Central memory CD8-positive, alpha-beta T cell (primary cell): ENCODE data around the gene CCDC190.
A peak's percentile ranks its signal among the peaks of the same experiment; 100 is the strongest.
"Not testable (repeated sequence)": the region's sequence is repeated elsewhere in the genome, so short reads cannot be mapped to it uniquely, and the experiment has no call there.

ENCODE experiments used
- ATAC-seq: fragments of 150-1000 bp; cut with Tn5 transposase; replicated peaks from 2 replicates; pipeline ENCODE4 v1.10.0; 2022; ENCODE audit warnings: mild to moderate bottlenecking, moderate FRiP score, moderate number of reproducible peaks; ENCODE audit not compliant: poor library complexity, severe bottlenecking; ENCODE audit errors: extremely low read depth
- DNase-seq, 2 donors: peaks; one replicate each; pipeline ENCODE4 v3.0.0; 2021; ENCODE audit warnings: low spot score in 2 of 2
- H3K27ac Mint-ChIP-seq: one replicate; pipeline ENCODE4 v1.8.0; 2022; ENCODE audit warnings: low read depth, mild to moderate bottlenecking, moderate library complexity, mixed read lengths
- H3K27me3 Mint-ChIP-seq: one replicate; pipeline ENCODE4 v1.8.0; 2022; ENCODE audit warnings: mixed read lengths
- H3K36me3 Mint-ChIP-seq: one replicate; pipeline ENCODE4 v1.8.0; 2022; ENCODE audit warnings: mild to moderate bottlenecking, moderate library complexity, mixed read lengths; ENCODE audit not compliant: insufficient read depth
- H3K4me1 Mint-ChIP-seq: one replicate; pipeline ENCODE4 v1.8.0; 2022; ENCODE audit warnings: mixed read lengths
- H3K4me3 Mint-ChIP-seq: one replicate; pipeline ENCODE4 v1.8.0; 2022; ENCODE audit warnings: mild to moderate bottlenecking, moderate library complexity, mixed read lengths
- H3K9me3 Mint-ChIP-seq: one replicate; pipeline ENCODE4 v1.8.0; 2022; ENCODE audit warnings: mixed read lengths

CCDC190 gene

DNA sequence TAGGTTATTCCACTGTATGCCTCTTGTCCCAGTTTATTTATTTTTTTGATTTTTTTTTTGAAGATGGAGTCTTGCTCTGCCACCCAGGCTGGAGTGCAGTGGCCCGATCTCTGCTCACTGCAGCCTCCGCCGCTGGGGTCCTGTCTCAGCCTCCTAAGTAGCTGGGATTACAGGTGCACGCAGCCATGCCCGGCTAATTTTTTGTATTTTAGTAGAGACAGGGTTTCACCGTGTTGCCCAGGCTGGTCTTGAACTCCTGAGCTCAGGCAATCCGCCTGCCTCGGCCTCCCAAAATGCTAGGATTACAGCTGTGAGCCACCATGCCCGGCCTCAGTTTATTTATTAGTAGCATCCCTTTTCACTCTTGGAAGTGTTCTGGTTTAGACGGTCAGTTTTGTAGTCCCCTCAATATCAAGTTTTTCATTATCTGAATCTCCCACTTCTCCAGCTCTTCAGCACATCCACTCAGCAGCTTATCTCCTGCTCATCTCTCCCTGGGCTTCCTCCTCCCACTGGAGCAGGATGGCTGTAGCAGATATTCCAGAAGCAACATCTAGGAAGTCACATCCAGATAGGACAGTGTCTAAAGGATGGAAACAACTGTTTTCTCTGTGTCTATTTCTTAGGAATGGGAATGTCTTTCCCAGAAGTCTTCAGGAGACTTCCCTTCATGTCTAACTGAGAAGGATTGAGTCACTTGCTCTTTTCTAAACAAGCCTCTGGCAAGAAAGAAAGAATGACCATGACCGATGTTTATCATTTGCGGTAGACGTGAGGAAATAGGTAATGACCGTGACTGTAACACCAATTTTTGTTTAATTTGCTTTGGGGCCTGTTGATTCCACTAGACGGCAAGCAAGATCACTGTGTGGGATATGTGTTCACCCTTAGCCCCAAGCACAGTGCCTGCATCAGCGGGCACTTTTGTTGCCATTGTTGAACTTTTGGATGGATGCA is 14.4 kb downstream of the CCDC190 start:
- Mint-ChIP-seq H3K27ac (no peak overlapping the region), H3K4me1 (no peaks in the 10 kb centered on the region), H3K36me3 (no peaks in the 10 kb centered on the region), H3K4me3 (no peak overlapping the region), H3K27me3 (peaks cover 31% of the 10 kb centered on the region), H3K9me3 (no peaks in the 10 kb centered on the region)
- DNase-seq = no peak
- no peak for ATAC-seq

DNA sequence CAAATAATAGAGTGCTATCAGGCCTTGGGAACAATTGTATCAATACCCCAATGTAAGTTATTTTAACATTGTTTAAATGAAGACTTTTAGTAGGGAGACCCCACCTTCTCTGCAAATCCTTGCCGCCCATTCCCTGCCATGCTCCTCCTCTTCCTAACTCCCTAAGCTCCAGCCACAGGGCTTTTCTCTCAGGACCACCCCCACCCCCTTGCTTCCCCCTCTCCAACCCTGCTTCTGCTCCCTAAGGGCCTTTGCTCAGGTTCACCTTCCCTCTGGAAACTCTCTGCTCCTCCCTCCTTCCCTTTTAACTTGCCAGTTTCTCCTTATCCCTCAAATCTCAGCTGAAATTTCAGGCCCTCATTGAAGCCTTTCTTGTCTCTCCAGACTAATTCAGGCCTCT is 16.8 kb downstream of the CCDC190 start:
- DNase-seq (no peak), ATAC-seq (no peak)
- H3K27ac Mint-ChIP-seq = no peak overlapping the region
- H3K9me3 Mint-ChIP-seq = peaks cover 7% of the 10 kb centered on the region
- peaks cover 13% of the 10 kb centered on the region for H3K27me3 Mint-ChIP-seq
- H3K36me3 Mint-ChIP-seq = no peaks in the 10 kb centered on the region
- no peaks in the 10 kb centered on the region for H3K4me1 Mint-ChIP-seq
- no peak overlapping the region for H3K4me3 Mint-ChIP-seq

DNA sequence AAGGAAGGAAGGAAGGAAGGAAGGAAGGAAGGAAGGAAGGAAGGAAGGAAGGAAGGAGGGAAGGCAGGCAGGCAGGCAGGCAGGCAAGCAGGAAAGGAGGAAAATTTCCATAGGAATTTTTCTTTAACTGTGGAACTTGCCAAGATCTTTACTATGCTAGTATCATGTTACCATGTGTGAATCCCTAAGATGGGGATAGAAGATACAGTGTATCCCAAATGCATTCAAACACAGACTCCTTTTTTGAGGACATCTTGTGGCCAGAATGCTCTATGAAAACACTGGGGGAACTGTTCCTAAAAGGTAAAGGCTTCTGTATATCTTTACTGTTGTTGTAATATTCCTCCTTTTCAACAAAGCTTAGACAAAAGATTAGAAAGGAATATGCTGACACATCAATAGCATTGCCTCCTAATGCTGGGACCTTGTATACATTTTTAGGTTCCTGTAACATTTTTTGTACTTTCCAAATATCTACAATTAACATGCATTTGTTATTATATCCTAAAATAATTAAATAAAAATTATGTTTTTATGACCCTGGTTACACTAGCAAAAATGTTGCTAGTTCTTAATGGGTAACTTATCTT is 20.6 kb downstream of the CCDC190 start:
- Mint-ChIP-seq H3K4me3 (no peak overlapping the region), H3K9me3 (peaks cover 17% of the 10 kb centered on the region), H3K36me3 (no peaks in the 10 kb centered on the region), H3K4me1 (peaks cover 4% of the 10 kb centered on the region), H3K27me3 (peaks cover 9% of the 10 kb centered on the region), H3K27ac (no peak overlapping the region)
- ATAC-seq (no peak), DNase-seq (no peak)

- Mint-ChIP-seq H3K36me3 (no peaks in the 10 kb centered on the region), H3K4me3 (no peak overlapping the region), H3K27ac (no peak overlapping the region), H3K4me1 (peaks cover 12% of the 10 kb centered on the region), H3K27me3 (peaks cover 9% of the 10 kb centered on the region), H3K9me3 (peaks cover 18% of the 10 kb centered on the region)
- ATAC-seq (no peak), DNase-seq (no peak)
Measured at GRCh38 chr1:162838863-162839262, 22.1 kb downstream of the CCDC190 start.

DNA sequence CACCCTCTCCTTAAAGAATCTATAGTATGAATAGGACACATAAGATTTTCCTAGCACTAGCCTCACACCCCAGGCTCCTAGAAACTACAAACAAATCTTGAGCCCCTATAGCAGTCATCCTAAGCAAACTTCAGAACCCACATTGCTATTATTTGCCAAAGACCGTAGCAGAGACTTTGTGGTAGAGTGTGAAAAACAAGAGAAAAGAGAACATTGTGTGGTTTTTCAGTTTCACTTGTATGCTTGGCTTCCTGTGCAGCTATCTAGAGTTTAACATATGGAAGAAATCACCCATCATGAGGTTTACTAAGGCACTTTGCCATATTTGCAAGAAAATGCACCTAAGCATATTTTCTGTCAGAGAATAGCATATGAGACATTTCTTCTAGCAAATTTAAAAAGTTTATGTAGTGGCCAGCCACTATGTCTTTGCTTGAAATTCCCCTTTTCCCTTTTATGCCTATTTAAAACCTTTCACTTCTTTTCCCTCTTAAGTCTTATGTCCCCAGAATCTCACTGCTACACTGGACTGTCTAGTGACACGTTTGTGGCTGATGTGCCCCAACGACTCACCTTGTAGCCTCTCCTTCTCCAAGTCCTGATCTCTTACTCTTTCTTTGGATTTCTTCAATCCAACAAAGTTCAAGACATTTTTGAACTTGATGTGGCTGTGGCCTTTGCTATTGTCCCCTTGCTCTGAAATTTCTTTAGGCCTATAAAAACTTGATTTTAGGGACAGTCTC is 25.6 kb downstream of the CCDC190 start:
- peaks cover 15% of the 10 kb centered on the region for H3K4me1 Mint-ChIP-seq
- no peak for DNase-seq
- no peaks in the 10 kb centered on the region for H3K36me3 Mint-ChIP-seq
- no peak overlapping the region for H3K4me3 Mint-ChIP-seq
- no peak for ATAC-seq
- H3K9me3 Mint-ChIP-seq = peaks cover 18% of the 10 kb centered on the region
- no peaks in the 10 kb centered on the region for H3K27me3 Mint-ChIP-seq
- H3K27ac Mint-ChIP-seq = no peak overlapping the region

DNA sequence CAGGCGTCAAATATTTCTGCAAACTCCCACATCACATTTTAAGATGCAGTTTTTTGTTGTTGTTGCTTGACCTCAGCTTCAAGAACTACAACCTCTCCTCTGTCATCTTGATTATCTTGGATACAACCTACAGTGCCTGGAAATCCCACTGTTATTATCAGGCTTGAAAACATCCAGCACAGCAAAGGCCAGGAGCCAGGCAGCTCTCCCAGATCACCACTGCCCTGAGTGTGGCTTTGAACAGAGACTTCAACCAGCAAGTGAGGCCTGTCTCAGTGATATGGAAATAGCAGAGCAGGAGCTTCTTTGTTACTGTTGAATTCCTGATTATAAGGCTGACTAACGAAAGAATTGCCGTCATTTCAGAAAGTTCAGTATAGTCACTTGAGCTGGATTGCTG is 28.5 kb downstream of the CCDC190 start:
- DNase-seq (no peak), ATAC-seq (no peak)
- no peaks in the 10 kb centered on the region for H3K36me3 Mint-ChIP-seq
- H3K4me1 Mint-ChIP-seq = peaks cover 15% of the 10 kb centered on the region
- H3K9me3 Mint-ChIP-seq = peaks cover 5% of the 10 kb centered on the region
- H3K27me3 Mint-ChIP-seq = peaks cover 8% of the 10 kb centered on the region
- no peak overlapping the region for H3K27ac Mint-ChIP-seq
- no peak overlapping the region for H3K4me3 Mint-ChIP-seq

GRCh38 chr1:162829268-162829667 is 31.7 kb downstream of the CCDC190 start:
- Mint-ChIP-seq H3K36me3 (no peaks in the 10 kb centered on the region), H3K4me1 (peaks cover 8% of the 10 kb centered on the region), H3K27ac (no peak overlapping the region), H3K27me3 (peaks cover 8% of the 10 kb centered on the region), H3K9me3 (no peaks in the 10 kb centered on the region), H3K4me3 (no peak overlapping the region)
- ATAC-seq (no peak), DNase-seq (no peak)

DNA sequence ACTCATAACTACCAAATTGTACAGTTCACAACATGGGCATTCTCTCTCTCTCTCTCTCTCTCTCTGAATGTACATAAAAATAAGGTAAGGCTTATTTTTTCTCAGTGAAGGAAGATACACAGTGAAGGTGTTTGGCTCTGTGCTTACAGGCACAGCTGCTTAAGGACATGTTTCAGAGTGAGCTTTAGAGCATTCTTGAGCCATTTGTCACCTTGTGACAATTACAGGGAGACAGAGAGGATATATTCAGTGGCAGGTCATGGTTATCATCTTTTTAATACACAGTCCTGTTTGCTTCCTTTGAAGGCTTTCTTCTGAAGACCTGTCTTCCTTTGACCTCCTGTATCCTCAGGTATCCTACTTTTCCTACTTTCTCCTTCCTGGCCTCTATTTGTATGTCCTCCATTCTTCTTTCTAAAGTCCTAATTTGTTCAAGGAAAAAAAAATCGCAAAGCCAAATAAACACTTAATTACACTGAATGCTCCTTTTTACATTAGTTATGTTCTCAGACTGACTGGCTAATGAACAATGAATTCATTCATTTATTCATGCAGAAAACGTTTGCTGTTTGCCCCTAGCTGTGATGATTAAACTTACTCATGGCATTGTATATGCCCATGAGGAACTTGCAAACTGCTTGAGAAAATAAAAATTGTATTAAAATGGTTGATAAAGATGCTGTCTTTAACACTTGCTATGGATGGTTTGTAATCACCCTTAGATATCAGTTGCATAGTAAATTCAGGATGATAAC is 37.0 kb downstream of the CCDC190 start:
- Mint-ChIP-seq H3K27ac (no peak overlapping the region), H3K4me3 (no peak overlapping the region), H3K36me3 (no peaks in the 10 kb centered on the region), H3K27me3 (peaks cover 9% of the 10 kb centered on the region), H3K9me3 (no peaks in the 10 kb centered on the region), H3K4me1 (peaks cover 19% of the 10 kb centered on the region)
- DNase-seq (no peak), ATAC-seq (no peak)

GRCh38 chr1:162823231-162823630 is 37.7 kb downstream of the CCDC190 start:
- no peaks in the 10 kb centered on the region for H3K9me3 Mint-ChIP-seq
- no peaks in the 10 kb centered on the region for H3K36me3 Mint-ChIP-seq
- H3K27me3 Mint-ChIP-seq = peaks cover 9% of the 10 kb centered on the region
- H3K4me3 Mint-ChIP-seq = peak overlapping the region; percentile 71
- H3K27ac Mint-ChIP-seq = no peak overlapping the region
- DNase-seq (no peak), ATAC-seq (peak; percentile 82)
- peaks cover 19% of the 10 kb centered on the region for H3K4me1 Mint-ChIP-seq

GRCh38 chr1:162822391-162823200 is 38.4 kb downstream of the CCDC190 start:
- DNase-seq (no peak), ATAC-seq (peak; percentile 16)
- Mint-ChIP-seq H3K4me1 (peaks cover 19% of the 10 kb centered on the region), H3K27me3 (peaks cover 9% of the 10 kb centered on the region), H3K27ac (peak overlapping the region; percentile 82), H3K36me3 (no peaks in the 10 kb centered on the region), H3K9me3 (no peaks in the 10 kb centered on the region), H3K4me3 (peak overlapping the region; percentile 71)

DNA sequence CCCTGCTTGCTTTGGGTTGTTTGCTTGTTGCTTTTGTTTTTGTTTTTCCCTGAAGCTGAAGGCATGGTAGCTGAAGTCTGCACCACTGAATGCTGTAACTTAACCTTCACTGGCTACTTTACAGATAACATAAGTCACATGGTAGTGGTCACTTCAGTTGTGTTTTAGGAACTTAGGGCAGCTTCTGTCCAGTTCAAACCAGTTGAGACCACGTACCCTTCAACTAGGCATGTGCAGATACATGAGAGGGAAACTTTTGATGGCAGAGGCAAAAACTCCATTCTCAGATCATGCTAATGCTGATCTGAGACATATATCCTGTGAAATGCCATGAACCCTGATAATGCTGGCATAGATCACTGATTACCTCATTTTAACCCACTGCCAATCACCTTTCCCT is 42.3 kb downstream of the CCDC190 start:
- H3K36me3 Mint-ChIP-seq, H3K4me3 Mint-ChIP-seq, H3K27me3 Mint-ChIP-seq, ATAC-seq, H3K9me3 Mint-ChIP-seq, DNase-seq, H3K27ac Mint-ChIP-seq: not testable (repeated sequence)
- peaks cover 19% of the 10 kb centered on the region for H3K4me1 Mint-ChIP-seq
